HCT116 (cell line): ENCODE results near the gene ZYG11B. TPM values are rescaled to one million over a fixed set of nuclear protein-coding genes. Genes with fewer than 3 reads are reported as not detected.

Source experiments
- ATAC-seq: fragments of 200-7000 bp; cut with Tn5 transposase; 2 replicates; pipeline ENCODE4 v1.9.1; 2020; ENCODE audit warnings: mild to moderate bottlenecking, moderate library complexity
- BruUV-seq: library from RNA; stranded (reverse); fragments of 400-500 nt; replicated peaks from 2 replicates; lab custom pipeline; 2021; lab: Mats Ljungman, UMichigan
- CTCF ChIA-PET: fragments of 300-600 bp; sonication (Branson Sonifier 250); formaldehyde crosslinking; loops from one replicate; lab custom pipeline; 2021; ENCODE audit warnings: antibody characterized with exemption; lab: Charles Lee
- POLR2A ChIA-PET: fragments of 300-600, 350-600 bp; sonication (Branson Sonifier 250); formaldehyde crosslinking; loops from one replicate; lab custom pipeline; 2021; ENCODE audit warnings: antibody characterized with exemption; lab: Charles Lee
- RAD21 ChIA-PET, 2 experiments: fragments of 300-600 bp; sonication (Branson Sonifier 250); formaldehyde crosslinking; loops; one replicate each; lab custom pipeline; 2023; ENCODE audit warnings: low total read pairs in 2 of 2; ENCODE audit not compliant: uncharacterized antibody in 2 of 2, unreplicated experiment in 2 of 2, low non-redundant PET in 1 of 2; lab: Charles Lee
- DNase-seq: peaks from one replicate; pipeline ENCODE4 v3.0.0-alpha.2; 2010; ENCODE audit warnings: low read depth, low spot score
- H2AFZ ChIP-seq: fragments of 200-600 bp; shearing (Covaris generic), sonication (generic); 2 replicates; pipeline ENCODE4 v1.6.1; 2017; ENCODE audit warnings: low read depth, mixed run types, mixed read lengths, antibody characterized with exemption, low read length; ENCODE audit not compliant: poor library complexity, severe bottlenecking
- H3K27ac ChIP-seq: 2 replicates; pipeline ENCODE4 v1.5.1; 2012; ENCODE audit warnings: low read depth, low read length
- H3K27me3 ChIP-seq: fragments of 200-600 bp; sonication (generic); 2 replicates; pipeline ENCODE4 v1.6.1; 2016; ENCODE audit warnings: mixed run types, low read length, mixed read lengths; ENCODE audit not compliant: insufficient read depth
- H3K36me3 ChIP-seq, 2 experiments: fragments of 200-500 bp in 1 of 2; fragments of 200-600 bp in 1 of 2; sonication (Bioruptor generic) in 1 of 2; sonication (generic) in 1 of 2; 2 replicates each; pipeline versions ENCODE4 v1.5.1 to v1.6.1; 2014 to 2016; ENCODE audit warnings: low read length in 2 of 2, inconsistent platforms in 1 of 2, mixed read lengths in 1 of 2, mixed run types in 1 of 2; ENCODE audit not compliant: insufficient read depth in 2 of 2, control insufficient read depth in 1 of 2
- H3K4me1 ChIP-seq, 2 experiments: fragments of 200-600 bp in 1 of 2; sonication (generic) in 1 of 2; 2 replicates each; pipeline versions ENCODE4 v1.5.1 to v1.6.1; 2012 to 2017; ENCODE audit warnings: low read length in 2 of 2, inconsistent platforms in 1 of 2, mild to moderate bottlenecking in 1 of 2, mixed read lengths in 1 of 2, mixed run types in 1 of 2, moderate library complexity in 1 of 2; ENCODE audit not compliant: insufficient read depth in 2 of 2, control insufficient read depth in 1 of 2
- H3K4me2 ChIP-seq: fragments of 200-600 bp; sonication (generic); 2 replicates; pipeline ENCODE4 v1.6.1; 2017; ENCODE audit warnings: mixed run types, low read length, mixed read lengths
- H3K4me3 ChIP-seq, 2 experiments: fragments of 200-600 bp in 1 of 2; sonication (generic) in 1 of 2; replicated peaks in 1 of 2; 2 replicates each; pipeline ENCODE4 v1.5.1; 2011 to 2016; ENCODE audit warnings: low read length in 2 of 2, control low read depth in 1 of 2, low read depth in 1 of 2, mild to moderate bottlenecking in 1 of 2, mixed read lengths in 1 of 2, mixed run types in 1 of 2
- H3K79me2 ChIP-seq: fragments of 200-600 bp; sonication (generic); 2 replicates; pipeline ENCODE4 v1.6.1; 2017; ENCODE audit warnings: mild to moderate bottlenecking, mixed run types, low read length, moderate library complexity, mixed read lengths; ENCODE audit not compliant: insufficient read depth
- H3K9ac ChIP-seq: fragments of 200-600 bp; sonication (generic); 2 replicates; pipeline ENCODE4 v1.6.1; 2016; ENCODE audit warnings: low read length, mixed read lengths
- H3K9me2 ChIP-seq: fragments of 200-600 bp; sonication (generic), shearing (Covaris generic); 2 replicates; pipeline ENCODE4 v1.6.1; 2017; ENCODE audit warnings: mixed run types, mild to moderate bottlenecking, moderate library complexity; ENCODE audit not compliant: insufficient read depth
- H3K9me3 ChIP-seq, 2 experiments: fragments of 200-500 bp in 1 of 2; fragments of 200-600 bp in 1 of 2; sonication (Bioruptor generic) in 1 of 2; sonication (generic) in 1 of 2; 2 replicates each; pipeline ENCODE4 v1.6.1; 2014 to 2017; ENCODE audit warnings: low read length in 2 of 2, mixed read lengths in 2 of 2, inconsistent platforms in 1 of 2, low read depth in 1 of 2, mild to moderate bottlenecking in 1 of 2, mixed run types in 1 of 2, moderate library complexity in 1 of 2; ENCODE audit not compliant: control insufficient read depth in 1 of 2, insufficient read depth in 1 of 2
- H4K20me1 ChIP-seq: fragments of 200-600 bp; sonication (generic), shearing (Covaris generic); 2 replicates; pipeline ENCODE4 v1.6.1; 2017; ENCODE audit warnings: mixed run types, mild to moderate bottlenecking, moderate library complexity; ENCODE audit not compliant: insufficient read depth
- ATF3 ChIP-seq: IDR thresholded peaks from 2 replicates; pipeline ENCODE4 v1.6.1; 2012
- CBX3 ChIP-seq: IDR thresholded peaks from 2 replicates; pipeline ENCODE4 v1.6.1; 2012; ENCODE audit warnings: low read depth
- CEBPB ChIP-seq: IDR thresholded peaks from 2 replicates; pipeline ENCODE4 v1.6.1; 2012; ENCODE audit warnings: low read depth
- EZH2 ChIP-seq: fragments of 200-600 bp; sonication (generic); IDR thresholded peaks from 2 replicates; pipeline ENCODE4 v1.6.1; 2017; ENCODE audit warnings: antibody characterized with exemption, mixed run types
- EZH2phosphoT487 ChIP-seq: fragments of 200-600 bp; IDR thresholded peaks from 2 replicates; pipeline ENCODE4 v1.6.1; 2018; ENCODE audit warnings: antibody characterized with exemption, borderline replicate concordance
- FOSL1 ChIP-seq: IDR thresholded peaks from 2 replicates; pipeline ENCODE4 v1.6.1; 2012; ENCODE audit warnings: low read depth
- MAX ChIP-seq: IDR thresholded peaks from 2 replicates; pipeline ENCODE4 v1.6.1; 2012
- POLR2AphosphoS5 ChIP-seq: IDR thresholded peaks from 2 replicates; pipeline ENCODE4 v1.6.1; 2011; ENCODE audit warnings: mild to moderate bottlenecking, low read depth, low read length, moderate library complexity
- REST ChIP-seq: IDR thresholded peaks from 2 replicates; pipeline ENCODE4 v1.6.1; 2012; ENCODE audit warnings: low read depth
- SRF ChIP-seq: IDR thresholded peaks from 2 replicates; pipeline ENCODE4 v1.6.1; 2012; ENCODE audit warnings: low read depth
- TCF7L2 ChIP-seq: IDR thresholded peaks from 2 replicates; pipeline ENCODE4 v1.7.0; 2011; ENCODE audit warnings: borderline replicate concordance, inconsistent platforms; ENCODE audit not compliant: insufficient read depth, insufficient read length; ENCODE audit errors: extremely low read depth
- ZBTB33 ChIP-seq: IDR thresholded peaks from 2 replicates; pipeline ENCODE4 v1.6.1; 2011; ENCODE audit warnings: mild to moderate bottlenecking, low read length, moderate library complexity; ENCODE audit not compliant: insufficient replicate concordance; ENCODE audit errors: extremely low read depth
- intact Hi-C: fragments of 100-400 bp; cut with micrococcal nuclease; formaldehyde crosslinking; loops from 2 replicates; pipeline ENCODE4 v1.10.0; 2022
- total RNA-seq: library from RNA; stranded (reverse); gene quantifications from one replicate; pipeline ENCODE4 v1.2.1, GENCODE V29; 2021; ENCODE audit not compliant: unreplicated experiment

Gene ZYG11B
- total RNA-seq, 1 experiment from 2014 or later: 20.7 TPM

- Histone ChIP-seq H3K36me3 (no peaks in the 10 kb centered on the region), H3K4me3 (no peak overlapping the region), H3K27ac (no peak overlapping the region), H3K9me2 (no peaks in the 10 kb centered on the region), H3K4me1 (peaks cover 10 to 22% of the 10 kb centered on the region in 2 experiments; a peak in 3 of 4 replicates), H3K4me2 (no peak overlapping the region), H3K9me3 (no peaks in the 10 kb centered on the region), H3K9ac (no peak overlapping the region), H3K79me2 (no peaks in the 10 kb centered on the region), H4K20me1 (no peaks in the 10 kb centered on the region; the same call in 1 of the 2 replicates)
- no peak for DNase-seq
- ChIA-PET RAD21 (no interaction called here), POLR2A (interaction anchor here (0.6 kb wide), 1 partner anchor 195 kb away, joined by 5 read pairs; the partner anchor contains the start of gene TUT4)
- ATAC-seq: no peak
- intact Hi-C loops: no loop called here
- BruUV-seq: no TSS peak
- TF ChIP-seq TCF7L2: no peak
- no peak for TF ChIP-seq EZH2phosphoT487
- no peak for TF ChIP-seq MAX
- no peak for TF ChIP-seq REST
- no peak for TF ChIP-seq ATF3
- TF ChIP-seq POLR2AphosphoS5: no peak
- TF ChIP-seq CBX3: no peak
- TF ChIP-seq CEBPB: no peak
- TF ChIP-seq EZH2: no peak
- no peak for TF ChIP-seq SRF
- no peak for TF ChIP-seq ZBTB33
- no peak for TF ChIP-seq FOSL1
- TF ChIP-seq, all 23 proteins: peak for 0
- H2AFZ ChIP-seq: no peak overlapping the region
- CTCF ChIA-PET: interaction anchor here (0.9 to 1.1 kb wide), 2 partner anchors 8 to 11 kb away, joined by 3 read pairs; no protein-coding TSS in a partner anchor
- H3K27me3 ChIP-seq: no peaks in the 10 kb centered on the region
Measured at GRCh38 chr1:52747450-52747849, 21.2 kb downstream of the ZYG11B start.
